ENCODE results near the gene GLIS1. TPM values are rescaled to one million over a fixed set of nuclear protein-coding genes. Genes with fewer than 3 reads are reported as not detected.
"Not testable (repeated sequence)": the region's sequence is repeated elsewhere in the genome, so short reads cannot be mapped to it uniquely, and the experiment has no call there.

Gene GLIS1
- total RNA-seq, 1 donor from 2014 or later, result 0.07 TPM

DNA sequence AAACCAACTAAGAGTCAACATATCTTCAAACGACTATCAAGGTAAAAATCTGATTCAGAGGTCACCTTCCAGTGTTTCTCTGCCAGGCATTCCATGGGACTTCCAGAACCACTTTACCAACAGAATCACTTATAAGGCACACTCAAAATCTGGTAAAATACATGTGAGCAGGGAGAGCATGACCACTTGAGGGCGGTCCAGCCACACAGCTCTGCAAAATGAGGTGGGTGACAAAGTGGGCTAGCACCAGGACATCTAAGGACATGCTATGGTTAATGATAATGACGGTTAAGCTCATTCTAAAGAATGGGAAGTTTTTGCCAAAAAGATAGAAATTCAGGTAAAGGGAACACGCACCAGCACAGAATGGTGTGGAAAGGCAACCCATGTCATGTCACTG is 24.5 kb upstream of the GLIS1 start:
- Mint-ChIP-seq H3K4me1 (ENCODE audit: low read depth, unreplicated experiment) (peaks cover 14% of the 10 kb centered on the region), H3K4me3 (ENCODE audit: unreplicated experiment) (no peak overlapping the region), H3K27me3 (ENCODE audit: low read depth, unreplicated experiment) (no peaks in the 10 kb centered on the region), H3K27ac (ENCODE audit: unreplicated experiment) (no peak overlapping the region), H3K9me3 (ENCODE audit: unreplicated experiment) (peaks cover 6% of the 10 kb centered on the region), H3K36me3 (ENCODE audit: low read depth, unreplicated experiment) (no peaks in the 10 kb centered on the region)
- Histone ChIP-seq H4K20me1 (ENCODE audit: insufficient read depth, low read length) (no peaks in the 10 kb centered on the region), H3K27ac (ENCODE audit: low read depth, low read length) (no peak overlapping the region), H3K36me3 (ENCODE audit: insufficient read depth, low read length) (peaks cover 5% of the 10 kb centered on the region), H2AFZ (ENCODE audit: low read depth, low read length) (no peak overlapping the region), H3K9ac (ENCODE audit: low read length) (no peak overlapping the region), H3K9me3 (ENCODE audit: insufficient read depth, low read depth, low read length) (no peaks in the 10 kb centered on the region), H3K4me1 (ENCODE audit: insufficient read depth, low read length) (peaks cover 13% of the 10 kb centered on the region), H3K4me2 (ENCODE audit: low read length) (no peak overlapping the region), H3K79me2 (ENCODE audit: insufficient read depth, low read length) (no peaks in the 10 kb centered on the region), H3K27me3 (ENCODE audit: insufficient read depth, low read length) (no peaks in the 10 kb centered on the region), H3K4me3 (ENCODE audit: insufficient read depth, low read depth, low read length) (no peak overlapping the region)
- TF ChIP-seq, protein P1, sequence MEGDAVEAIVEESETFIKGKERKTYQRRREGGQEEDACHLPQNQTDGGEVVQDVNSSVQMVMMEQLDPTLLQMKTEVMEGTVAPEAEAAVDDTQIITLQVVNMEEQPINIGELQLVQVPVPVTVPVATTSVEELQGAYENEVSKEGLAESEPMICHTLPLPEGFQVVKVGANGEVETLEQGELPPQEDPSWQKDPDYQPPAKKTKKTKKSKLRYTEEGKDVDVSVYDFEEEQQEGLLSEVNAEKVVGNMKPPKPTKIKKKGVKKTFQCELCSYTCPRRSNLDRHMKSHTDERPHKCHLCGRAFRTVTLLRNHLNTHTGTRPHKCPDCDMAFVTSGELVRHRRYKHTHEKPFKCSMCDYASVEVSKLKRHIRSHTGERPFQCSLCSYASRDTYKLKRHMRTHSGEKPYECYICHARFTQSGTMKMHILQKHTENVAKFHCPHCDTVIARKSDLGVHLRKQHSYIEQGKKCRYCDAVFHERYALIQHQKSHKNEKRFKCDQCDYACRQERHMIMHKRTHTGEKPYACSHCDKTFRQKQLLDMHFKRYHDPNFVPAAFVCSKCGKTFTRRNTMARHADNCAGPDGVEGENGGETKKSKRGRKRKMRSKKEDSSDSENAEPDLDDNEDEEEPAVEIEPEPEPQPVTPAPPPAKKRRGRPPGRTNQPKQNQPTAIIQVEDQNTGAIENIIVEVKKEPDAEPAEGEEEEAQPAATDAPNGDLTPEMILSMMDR (IDR thresholded peaks at IDR 0.05; ENCODE audit: insufficient read depth, low read depth, low read length), result no peak
- no peak for TF ChIP-seq EZH2 (IDR thresholded peaks at IDR 0.05; ENCODE audit: insufficient read depth, low read length)
- DNase-seq (ENCODE audit: low read depth) (no peak), FAIRE-seq (no peak)

DNA sequence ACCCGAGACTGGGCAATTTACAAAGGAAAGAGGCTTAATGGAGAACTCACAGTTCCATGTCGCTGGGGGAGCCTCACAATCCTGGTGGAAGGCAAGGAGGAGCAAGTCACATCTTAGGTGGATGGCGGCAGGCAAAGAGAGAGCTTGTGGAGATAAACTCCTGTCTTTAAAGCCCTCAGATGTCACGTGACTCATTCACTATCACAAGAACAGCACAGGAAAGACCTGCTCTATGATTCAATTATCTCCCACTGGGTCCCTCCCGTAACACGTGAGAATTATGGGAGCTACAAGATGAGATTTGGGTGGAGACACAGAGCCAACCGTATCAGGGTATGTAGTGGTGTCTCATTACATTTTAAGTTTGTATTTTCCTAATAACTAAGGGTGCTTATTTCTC is 21.5 kb upstream of the GLIS1 start:
- not testable (repeated sequence) for FAIRE-seq; H3K36me3 Mint-ChIP-seq (ENCODE audit: low read depth, unreplicated experiment); H3K27ac ChIP-seq (ENCODE audit: low read depth, low read length); H3K4me3 ChIP-seq (ENCODE audit: insufficient read depth, low read depth, low read length); H3K4me1 ChIP-seq (ENCODE audit: insufficient read depth, low read length); H3K4me3 Mint-ChIP-seq (ENCODE audit: unreplicated experiment); H3K9me3 ChIP-seq (ENCODE audit: insufficient read depth, low read depth, low read length); H3K36me3 ChIP-seq (ENCODE audit: insufficient read depth, low read length); H3K4me2 ChIP-seq (ENCODE audit: low read length); H3K27me3 Mint-ChIP-seq (ENCODE audit: low read depth, unreplicated experiment); H3K79me2 ChIP-seq (ENCODE audit: insufficient read depth, low read length); H3K9me3 Mint-ChIP-seq (ENCODE audit: unreplicated experiment); H3K27ac Mint-ChIP-seq (ENCODE audit: unreplicated experiment); H3K9ac ChIP-seq (ENCODE audit: low read length); H2AFZ ChIP-seq (ENCODE audit: low read depth, low read length); H4K20me1 ChIP-seq (ENCODE audit: insufficient read depth, low read length); DNase-seq (ENCODE audit: low read depth); H3K4me1 Mint-ChIP-seq (ENCODE audit: low read depth, unreplicated experiment); H3K27me3 ChIP-seq (ENCODE audit: insufficient read depth, low read length)

DNA sequence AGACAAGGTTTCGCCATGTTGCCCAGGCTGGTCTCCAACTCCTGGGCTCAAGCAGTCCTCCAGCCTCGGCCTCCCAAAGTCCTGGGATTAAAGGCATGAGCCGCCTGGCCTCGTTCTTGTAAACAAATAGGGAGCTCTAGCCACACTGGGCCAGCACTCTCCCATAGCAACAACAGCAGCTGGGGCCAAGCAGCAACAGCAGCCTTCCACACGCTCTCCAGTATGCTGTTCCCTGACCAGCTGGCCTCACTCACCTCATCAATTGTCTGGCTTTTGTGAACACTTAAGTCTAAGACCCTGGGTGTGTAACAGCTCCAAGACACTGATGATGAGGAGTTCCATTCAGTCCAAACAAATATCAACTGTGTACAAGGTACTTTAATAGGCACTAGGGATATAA is 16.9 kb upstream of the GLIS1 start:
- FAIRE-seq (no peak), DNase-seq (ENCODE audit: low read depth) (no peak)
- Mint-ChIP-seq H3K27ac (ENCODE audit: unreplicated experiment) (no peak overlapping the region), H3K27me3 (ENCODE audit: low read depth, unreplicated experiment) (peaks cover 15% of the 10 kb centered on the region), H3K4me3 (ENCODE audit: unreplicated experiment) (no peak overlapping the region), H3K4me1 (ENCODE audit: low read depth, unreplicated experiment) (no peaks in the 10 kb centered on the region), H3K9me3 (ENCODE audit: unreplicated experiment) (peaks cover 6% of the 10 kb centered on the region), H3K36me3 (ENCODE audit: low read depth, unreplicated experiment) (no peaks in the 10 kb centered on the region)
- Histone ChIP-seq H2AFZ (ENCODE audit: low read depth, low read length) (no peak overlapping the region), H3K4me2 (ENCODE audit: low read length) (no peak overlapping the region), H3K4me1 (ENCODE audit: insufficient read depth, low read length) (no peaks in the 10 kb centered on the region), H3K27me3 (ENCODE audit: insufficient read depth, low read length) (no peaks in the 10 kb centered on the region), H3K79me2 (ENCODE audit: insufficient read depth, low read length) (no peaks in the 10 kb centered on the region), H3K4me3 (ENCODE audit: insufficient read depth, low read depth, low read length) (no peak overlapping the region), H3K27ac (ENCODE audit: low read depth, low read length) (no peak overlapping the region), H3K9ac (ENCODE audit: low read length) (no peak overlapping the region), H3K36me3 (ENCODE audit: insufficient read depth, low read length) (no peaks in the 10 kb centered on the region), H3K9me3 (ENCODE audit: insufficient read depth, low read depth, low read length) (no peaks in the 10 kb centered on the region), H4K20me1 (ENCODE audit: insufficient read depth, low read length) (no peaks in the 10 kb centered on the region)
- TF ChIP-seq EZH2 (IDR thresholded peaks at IDR 0.05; ENCODE audit: insufficient read depth, low read length), result no peak
- TF ChIP-seq, protein P1 (IDR thresholded peaks at IDR 0.05; ENCODE audit: insufficient read depth, low read depth, low read length), result no peak
